Measurements from ENCODE around the gene CPNE4.
A peak's percentile ranks its signal among the peaks of the same experiment; 100 is the strongest.

CPNE4 gene

GRCh38 chr3:131795390-131796090, 239.3 kb downstream of the CPNE4 start:
- TF ChIP-seq, protein P1, sequence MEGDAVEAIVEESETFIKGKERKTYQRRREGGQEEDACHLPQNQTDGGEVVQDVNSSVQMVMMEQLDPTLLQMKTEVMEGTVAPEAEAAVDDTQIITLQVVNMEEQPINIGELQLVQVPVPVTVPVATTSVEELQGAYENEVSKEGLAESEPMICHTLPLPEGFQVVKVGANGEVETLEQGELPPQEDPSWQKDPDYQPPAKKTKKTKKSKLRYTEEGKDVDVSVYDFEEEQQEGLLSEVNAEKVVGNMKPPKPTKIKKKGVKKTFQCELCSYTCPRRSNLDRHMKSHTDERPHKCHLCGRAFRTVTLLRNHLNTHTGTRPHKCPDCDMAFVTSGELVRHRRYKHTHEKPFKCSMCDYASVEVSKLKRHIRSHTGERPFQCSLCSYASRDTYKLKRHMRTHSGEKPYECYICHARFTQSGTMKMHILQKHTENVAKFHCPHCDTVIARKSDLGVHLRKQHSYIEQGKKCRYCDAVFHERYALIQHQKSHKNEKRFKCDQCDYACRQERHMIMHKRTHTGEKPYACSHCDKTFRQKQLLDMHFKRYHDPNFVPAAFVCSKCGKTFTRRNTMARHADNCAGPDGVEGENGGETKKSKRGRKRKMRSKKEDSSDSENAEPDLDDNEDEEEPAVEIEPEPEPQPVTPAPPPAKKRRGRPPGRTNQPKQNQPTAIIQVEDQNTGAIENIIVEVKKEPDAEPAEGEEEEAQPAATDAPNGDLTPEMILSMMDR (IDR thresholded peaks at IDR 0.05) = no peak

DNA sequence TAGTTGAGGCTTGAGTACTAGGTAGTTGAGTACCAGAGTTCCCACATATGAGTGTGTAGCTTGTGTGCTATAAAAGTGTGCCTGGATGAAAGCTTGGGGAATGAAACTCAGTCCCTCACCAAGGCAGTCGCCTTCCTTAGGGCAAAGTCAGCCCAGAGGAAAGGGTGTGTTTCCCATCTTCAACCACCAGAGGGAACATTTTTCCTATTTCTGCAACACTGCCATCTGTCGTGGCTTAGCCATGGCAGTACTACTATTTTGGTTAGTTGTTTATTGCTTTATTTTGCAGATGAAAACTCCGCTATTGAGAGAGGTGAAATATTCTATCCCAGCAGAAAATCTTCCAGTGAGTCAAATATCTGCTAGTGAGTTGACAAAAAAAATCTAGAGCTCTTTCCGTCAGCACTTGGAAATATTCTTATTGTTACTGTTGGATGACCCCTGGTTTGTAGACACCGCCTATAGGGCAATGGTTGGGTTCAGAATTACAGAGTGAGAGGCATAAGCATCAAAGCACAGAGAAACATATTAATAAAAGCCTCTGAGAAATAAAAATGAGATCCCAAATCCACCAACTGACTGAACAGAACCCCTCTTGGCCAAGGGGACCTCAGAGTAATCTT, 239.9 kb downstream of the CPNE4 start:
- TF ChIP-seq, protein P1 (IDR thresholded peaks at IDR 0.05) = peak; percentile 84

GRCh38 chr3:131793870-131794269, 240.9 kb downstream of the CPNE4 start:
- TF ChIP-seq, protein P1 (IDR thresholded peaks at IDR 0.05) = no peak

DNA sequence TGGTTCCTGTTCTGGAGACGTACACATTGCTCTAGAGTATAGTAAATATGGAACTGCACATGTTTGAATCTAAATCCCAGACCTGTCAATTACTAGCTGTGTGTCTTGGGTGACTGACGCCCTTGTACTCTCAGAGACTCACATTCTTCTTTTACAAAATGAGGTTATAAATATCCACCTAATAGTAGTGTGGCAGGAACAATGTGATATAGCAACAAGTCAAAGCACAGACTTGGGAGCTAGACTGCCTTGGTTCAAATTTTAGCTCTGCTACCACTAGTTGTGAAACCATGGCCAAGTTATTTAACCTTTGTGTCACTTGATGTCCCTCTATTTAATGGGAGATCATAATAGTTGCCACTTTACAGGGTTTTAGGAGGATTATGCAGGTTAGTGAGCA, 245.6 kb downstream of the CPNE4 start:
- TF ChIP-seq, protein P1 (IDR thresholded peaks at IDR 0.05) = no peak

DNA sequence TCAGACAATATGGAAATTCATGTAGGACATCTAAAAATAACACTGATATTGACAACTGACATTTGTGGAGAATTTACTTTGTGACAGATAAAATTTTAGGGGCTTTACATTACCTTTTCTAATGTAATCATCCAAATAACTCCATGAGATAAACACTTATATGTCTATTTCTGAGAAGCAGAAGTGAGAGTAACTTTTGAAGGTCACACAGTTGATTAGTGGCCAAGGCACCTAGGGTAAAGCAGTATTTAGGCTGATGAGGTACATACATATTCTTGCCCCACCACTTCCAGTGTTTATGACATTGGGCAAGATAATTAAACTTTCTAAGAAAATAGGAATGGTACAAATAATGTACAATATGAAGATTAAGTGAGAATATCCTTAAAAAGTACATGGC, 248.4 kb downstream of the CPNE4 start:
- TF ChIP-seq, protein P1 (IDR thresholded peaks at IDR 0.05) = no peak

DNA sequence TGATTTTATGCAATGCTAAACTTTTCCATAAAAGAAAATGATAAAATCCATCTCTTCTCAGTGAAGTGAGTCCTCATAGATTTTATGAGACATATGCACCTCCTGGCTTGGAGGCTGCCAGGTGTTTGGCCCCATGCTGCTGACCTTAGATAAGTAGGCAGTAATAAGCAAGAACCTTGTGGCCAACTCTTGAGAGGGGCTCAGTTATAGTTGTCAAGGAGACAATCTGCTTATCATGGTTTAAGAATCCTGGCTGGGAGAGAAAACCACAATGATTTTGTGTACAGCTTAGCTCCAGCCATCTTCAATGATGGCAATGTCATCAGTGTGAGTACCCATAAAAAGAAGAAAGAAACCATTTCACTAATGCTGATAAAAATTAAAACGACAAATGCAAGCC, 252.1 kb downstream of the CPNE4 start:
- TF ChIP-seq, protein P1 (IDR thresholded peaks at IDR 0.05) = no peak

DNA sequence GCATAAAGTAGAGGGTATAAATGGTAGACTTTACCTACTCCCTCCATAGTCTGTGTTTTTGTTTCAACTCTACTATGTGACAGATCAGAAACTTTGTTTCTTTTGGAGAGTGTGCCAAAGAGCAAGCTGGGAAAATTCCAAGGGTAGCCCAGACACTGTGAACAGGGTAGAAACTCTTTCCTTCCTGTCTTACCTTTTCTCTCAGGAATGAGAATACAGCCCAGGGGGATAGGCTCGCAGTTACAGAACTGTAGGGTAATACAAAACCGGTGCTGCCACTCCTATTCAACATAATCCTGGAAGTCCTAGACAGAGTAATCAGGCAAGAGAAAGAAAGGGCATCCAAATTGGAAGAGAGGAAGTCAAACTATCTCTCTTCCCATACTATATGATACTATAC, 256.3 kb downstream of the CPNE4 start:
- TF ChIP-seq, protein P1 (IDR thresholded peaks at IDR 0.05) = no peak

All from LNCAP (cell line).